WTC11 (cell line): ENCODE results near the gene TOM1L2. TPM values are rescaled to one million over a fixed set of nuclear protein-coding genes. Genes with fewer than 3 reads are reported as not detected.

Experiments used
- ATAC-seq: fragments of 200-7000 bp; cut with Tn5 transposase; 2 replicates; pipeline ENCODE4 v1.10.0; 2021; ENCODE audit warnings: mild to moderate bottlenecking, moderate library complexity
- CTCF ChIA-PET: fragments of 300-600 bp; sonication (Branson Sonifier 250); formaldehyde crosslinking; loops from one replicate; lab custom pipeline; 2021; ENCODE audit warnings: antibody characterized with exemption; lab: Charles Lee
- POLR2A ChIA-PET: fragments of 350-600 bp; sonication (Branson Sonifier 250); formaldehyde crosslinking; loops from one replicate; lab custom pipeline; 2021; ENCODE audit warnings: antibody characterized with exemption; lab: Charles Lee
- DNase-seq: peaks from one replicate; pipeline ENCODE4 v3.0.0; 2021; ENCODE audit warnings: low spot score
- H3K27ac Mint-ChIP-seq: 2 replicates; pipeline ENCODE4 v1.8.0; 2021; ENCODE audit warnings: mixed read lengths
- H3K27me3 Mint-ChIP-seq: 2 replicates; pipeline ENCODE4 v1.8.0; 2021; ENCODE audit warnings: low read depth, mild to moderate bottlenecking, moderate library complexity, mixed read lengths
- H3K36me3 Mint-ChIP-seq: 2 replicates; pipeline ENCODE4 v1.8.0; 2021; ENCODE audit warnings: mixed read lengths
- H3K4me1 Mint-ChIP-seq: 2 replicates; pipeline ENCODE4 v1.8.0; 2022; ENCODE audit warnings: mixed read lengths
- H3K4me3 Mint-ChIP-seq: 2 replicates; pipeline ENCODE4 v1.8.0; 2021; ENCODE audit warnings: mild to moderate bottlenecking, moderate library complexity, mixed read lengths
- H3K9me3 Mint-ChIP-seq: 2 replicates; pipeline ENCODE4 v1.8.0; 2021; ENCODE audit warnings: mixed read lengths
- ATF1 ChIP-seq: sonication (generic); formaldehyde crosslinking; IDR thresholded peaks from 2 replicates; pipeline ENCODE4 v1.8.1; 2023; ENCODE audit warnings: mild to moderate bottlenecking, moderate library complexity, missing genetic modification reagents
- CREB1 ChIP-seq: sonication (generic); formaldehyde crosslinking; IDR thresholded peaks from 2 replicates; pipeline ENCODE4 v1.8.0; 2023; ENCODE audit warnings: mild to moderate bottlenecking, missing genetic modification reagents
- E2F1 ChIP-seq: sonication (generic); formaldehyde crosslinking; IDR thresholded peaks from 2 replicates; pipeline ENCODE4 v1.8.0; 2022; ENCODE audit warnings: mild to moderate bottlenecking, missing genetic modification reagents
- JAZF1 ChIP-seq: fragments of 250-450 bp; sonication (Bioruptor Pico); IDR thresholded peaks from 2 replicates; pipeline ENCODE4 v1.9.0; 2021; ENCODE audit warnings: moderate library complexity, mild to moderate bottlenecking, inconsistent platforms
- JUN ChIP-seq: sonication (generic); formaldehyde crosslinking; IDR thresholded peaks from 2 replicates; pipeline ENCODE4 v1.8.0; 2023; ENCODE audit warnings: mild to moderate bottlenecking, missing genetic modification reagents
- KAT7 ChIP-seq: sonication (generic); formaldehyde crosslinking; IDR thresholded peaks from 2 replicates; pipeline ENCODE4 v1.8.1; 2023; ENCODE audit warnings: missing genetic modification reagents, mild to moderate bottlenecking, borderline replicate concordance
- NR3C1 ChIP-seq: sonication (generic); formaldehyde crosslinking; conservative IDR thresholded peaks from 2 replicates; pipeline ENCODE4 v1.8.1; 2023; ENCODE audit warnings: low read depth, mild to moderate bottlenecking, missing genetic modification reagents
- PRDM15 ChIP-seq: sonication (generic); formaldehyde crosslinking; IDR thresholded peaks from 2 replicates; pipeline ENCODE4 v1.8.0; 2022; ENCODE audit warnings: missing genetic modification reagents
- PRRX2 ChIP-seq: fragments of 250-450 bp; sonication (Bioruptor Pico); IDR thresholded peaks from 2 replicates; pipeline ENCODE4 v1.8.0; 2021; ENCODE audit warnings: mild to moderate bottlenecking
- RORB ChIP-seq: fragments of 250-450 bp; sonication (Bioruptor Pico); IDR thresholded peaks from 2 replicates; pipeline ENCODE4 v1.9.0; 2021; ENCODE audit warnings: mild to moderate bottlenecking
- SMAD3 ChIP-seq: sonication (generic); formaldehyde crosslinking; IDR thresholded peaks from 2 replicates; pipeline ENCODE4 v1.8.0; 2022; ENCODE audit warnings: missing genetic modification reagents, mild to moderate bottlenecking, borderline replicate concordance
- SMAD4 ChIP-seq: sonication (generic); formaldehyde crosslinking; IDR thresholded peaks from 2 replicates; pipeline ENCODE4 v1.8.0; 2022; ENCODE audit warnings: mild to moderate bottlenecking, missing genetic modification reagents
- TEAD4 ChIP-seq: sonication (generic); formaldehyde crosslinking; IDR thresholded peaks from 2 replicates; pipeline ENCODE4 v1.8.0; 2022; ENCODE audit warnings: mild to moderate bottlenecking, missing genetic modification reagents
- TP53 ChIP-seq: sonication (generic); formaldehyde crosslinking; IDR thresholded peaks from 2 replicates; pipeline ENCODE4 v1.8.1; 2023; ENCODE audit warnings: mild to moderate bottlenecking, missing genetic modification reagents
- USF2 ChIP-seq: sonication (generic); formaldehyde crosslinking; IDR thresholded peaks from 2 replicates; pipeline ENCODE4 v1.8.1; 2023; ENCODE audit warnings: mild to moderate bottlenecking, missing genetic modification reagents, moderate library complexity
- ZMAT4 ChIP-seq: fragments of 250-450 bp; sonication (Bioruptor Pico); IDR thresholded peaks from 2 replicates; pipeline ENCODE4 v1.9.0; 2021; ENCODE audit warnings: mild to moderate bottlenecking
- ZNF219 ChIP-seq: sonication (generic); formaldehyde crosslinking; IDR thresholded peaks from 2 replicates; pipeline ENCODE4 v1.8.0; 2023; ENCODE audit warnings: missing genetic modification reagents, mild to moderate bottlenecking, borderline replicate concordance
- ZNF396 ChIP-seq: fragments of 250-450 bp; sonication (Bioruptor Pico); IDR thresholded peaks from 2 replicates; pipeline ENCODE4 v1.8.0; 2021; ENCODE audit warnings: mild to moderate bottlenecking, moderate library complexity, borderline replicate concordance
- ZNF416 ChIP-seq: fragments of 250-450 bp; sonication (Bioruptor Pico); IDR thresholded peaks from 2 replicates; pipeline ENCODE4 v1.9.0; 2021; ENCODE audit warnings: mild to moderate bottlenecking, inconsistent platforms
- ZNF671 ChIP-seq: fragments of 250-450 bp; sonication (Bioruptor Pico); IDR thresholded peaks from 2 replicates; pipeline ENCODE4 v1.8.0; 2021; ENCODE audit warnings: mild to moderate bottlenecking
- total RNA-seq: library from RNA; stranded (reverse); gene quantifications from 3 replicates; pipeline ENCODE4 v1.2.3, GENCODE V29; 2021
- TF ChIP-seq, protein P1 (sequence below): sonication (generic); formaldehyde crosslinking; IDR thresholded peaks from 2 replicates; pipeline ENCODE4 v1.8.1; 2023; ENCODE audit warnings: mild to moderate bottlenecking, missing genetic modification reagents, moderate library complexity
- TF ChIP-seq, protein P2 (sequence below): sonication (generic); formaldehyde crosslinking; IDR thresholded peaks from 2 replicates; pipeline ENCODE4 v1.8.1; 2023; ENCODE audit warnings: mild to moderate bottlenecking, missing genetic modification reagents
- TF ChIP-seq, protein P3 (sequence below): sonication (generic); formaldehyde crosslinking; IDR thresholded peaks from 2 replicates; pipeline ENCODE4 v1.8.1; 2022; ENCODE audit warnings: low read depth, mild to moderate bottlenecking, moderate library complexity, missing genetic modification reagents, borderline replicate concordance

TOM1L2 gene
- total RNA-seq, 1 experiment from 2014 or later: 6.4 TPM

DNA sequence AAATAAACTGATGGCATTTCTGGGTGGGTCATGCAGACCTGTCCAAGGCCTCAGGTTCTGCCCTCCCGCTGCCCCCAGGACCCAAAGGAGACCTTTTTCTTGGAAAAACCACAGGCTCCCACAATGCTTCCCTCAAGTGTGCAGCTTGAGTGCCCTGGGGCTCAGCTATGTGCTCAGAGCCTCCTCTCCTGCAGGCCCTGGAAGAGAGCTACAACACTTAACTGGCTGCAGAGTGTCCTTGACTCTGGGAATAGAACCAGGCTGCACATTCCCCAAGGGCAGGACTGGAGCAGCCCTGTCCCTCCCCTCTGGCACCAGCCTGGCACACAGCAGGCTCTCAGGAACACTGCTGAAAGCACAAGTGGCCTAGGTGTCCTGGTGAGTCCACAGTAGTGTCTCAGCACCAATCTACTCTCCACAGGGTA lies 130.6 kb downstream of the TOM1L2 start (continued):
- no peak for TF ChIP-seq USF2
- no peak for TF ChIP-seq SMAD3 (CRISPR knock-in tag)
- TF ChIP-seq, protein P1, sequence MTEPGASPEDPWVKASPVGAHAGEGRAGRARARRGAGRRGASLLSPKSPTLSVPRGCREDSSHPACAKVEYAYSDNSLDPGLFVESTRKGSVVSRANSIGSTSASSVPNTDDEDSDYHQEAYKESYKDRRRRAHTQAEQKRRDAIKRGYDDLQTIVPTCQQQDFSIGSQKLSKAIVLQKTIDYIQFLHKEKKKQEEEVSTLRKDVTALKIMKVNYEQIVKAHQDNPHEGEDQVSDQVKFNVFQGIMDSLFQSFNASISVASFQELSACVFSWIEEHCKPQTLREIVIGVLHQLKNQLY (CRISPR knock-in tag): no peak
- no peak for TF ChIP-seq PRRX2 (CRISPR knock-in tag)
- no peak for TF ChIP-seq ZNF219 (CRISPR knock-in tag)
- no peak for TF ChIP-seq TEAD4 (CRISPR knock-in tag)

GRCh38 chr17:17840751-17841591 lies 131.2 kb downstream of the TOM1L2 start:
- DNase-seq: no peak
- Mint-ChIP-seq H3K4me3 (peak overlapping the region; percentile 51), H3K4me1 (peaks cover 50% of the 10 kb centered on the region), H3K27ac (peak overlapping the region; percentile 99), H3K36me3 (no peaks in the 10 kb centered on the region; the same call in 1 of the 2 replicates), H3K27me3 (peaks cover under 1% of the 10 kb centered on the region; the same call in 1 of the 2 replicates), H3K9me3 (no peaks in the 10 kb centered on the region)
- ATAC-seq: no peak
- ChIA-PET POLR2A (interaction anchor here (1.0 to 1.4 kb wide), 3 partner anchors 15 to 29 kb away, joined by 3 to 7 read pairs (median 5); no protein-coding TSS in a partner anchor), CTCF (interaction anchor here (0.6 to 3.1 kb wide), 10 partner anchors 13 to 920 kb away, joined by 3 to 23 read pairs (median 3); no protein-coding TSS in a partner anchor)
- TF ChIP-seq JAZF1 (CRISPR knock-in tag): no peak
- no peak for TF ChIP-seq ZNF416 (CRISPR knock-in tag)
- TF ChIP-seq ZNF671 (CRISPR knock-in tag): no peak
- TF ChIP-seq RORB (CRISPR knock-in tag): no peak
- TF ChIP-seq USF2: no peak; the same call in 1 of the 2 replicates
- TF ChIP-seq, protein P2, sequence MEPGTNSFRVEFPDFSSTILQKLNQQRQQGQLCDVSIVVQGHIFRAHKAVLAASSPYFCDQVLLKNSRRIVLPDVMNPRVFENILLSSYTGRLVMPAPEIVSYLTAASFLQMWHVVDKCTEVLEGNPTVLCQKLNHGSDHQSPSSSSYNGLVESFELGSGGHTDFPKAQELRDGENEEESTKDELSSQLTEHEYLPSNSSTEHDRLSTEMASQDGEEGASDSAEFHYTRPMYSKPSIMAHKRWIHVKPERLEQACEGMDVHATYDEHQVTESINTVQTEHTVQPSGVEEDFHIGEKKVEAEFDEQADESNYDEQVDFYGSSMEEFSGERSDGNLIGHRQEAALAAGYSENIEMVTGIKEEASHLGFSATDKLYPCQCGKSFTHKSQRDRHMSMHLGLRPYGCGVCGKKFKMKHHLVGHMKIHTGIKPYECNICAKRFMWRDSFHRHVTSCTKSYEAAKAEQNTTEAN (CRISPR knock-in tag): no peak
- no peak for TF ChIP-seq ZMAT4 (CRISPR knock-in tag)
- TF ChIP-seq NR3C1: no peak
- TF ChIP-seq SMAD4 (CRISPR knock-in tag): no peak
- no peak for TF ChIP-seq E2F1 (CRISPR knock-in tag)
- TF ChIP-seq, protein P3, sequence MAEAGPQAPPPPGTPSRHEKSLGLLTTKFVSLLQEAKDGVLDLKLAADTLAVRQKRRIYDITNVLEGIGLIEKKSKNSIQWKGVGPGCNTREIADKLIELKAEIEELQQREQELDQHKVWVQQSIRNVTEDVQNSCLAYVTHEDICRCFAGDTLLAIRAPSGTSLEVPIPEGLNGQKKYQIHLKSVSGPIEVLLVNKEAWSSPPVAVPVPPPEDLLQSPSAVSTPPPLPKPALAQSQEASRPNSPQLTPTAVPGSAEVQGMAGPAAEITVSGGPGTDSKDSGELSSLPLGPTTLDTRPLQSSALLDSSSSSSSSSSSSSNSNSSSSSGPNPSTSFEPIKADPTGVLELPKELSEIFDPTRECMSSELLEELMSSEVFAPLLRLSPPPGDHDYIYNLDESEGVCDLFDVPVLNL (CRISPR knock-in tag): no peak
- TF ChIP-seq KAT7 (CRISPR knock-in tag): no peak
- TF ChIP-seq ATF1: no peak
- TF ChIP-seq CREB1 (CRISPR knock-in tag): no peak
- no peak for TF ChIP-seq TP53 (CRISPR knock-in tag)
- TF ChIP-seq PRDM15 (CRISPR knock-in tag): no peak
- no peak for TF ChIP-seq ZNF396
- TF ChIP-seq JUN (CRISPR knock-in tag): no peak
